Measurements from ENCODE around the gene BACH2.
A peak's percentile ranks its signal among the peaks of the same experiment; 100 is the strongest.

The BACH2 gene

GRCh38 chr6:90218959-90219208 lies 77.8 kb downstream of the BACH2 start:
- no peak for TF ChIP-seq SIN3A (IDR thresholded peaks at IDR 0.05; ENCODE audit: borderline replicate concordance, insufficient read depth, low read length)
- TF ChIP-seq FOXP2 (optimal IDR thresholded peaks at IDR 0.05; ENCODE audit: borderline replicate concordance, extremely low read depth, extremely low read length, insufficient read depth) = no peak
- no peak for TF ChIP-seq REST (IDR thresholded peaks at IDR 0.05; ENCODE audit: insufficient read depth in 1 of 2, low read depth in 2 of 2, low read length in 2 of 2)
- no peak for TF ChIP-seq POLR2AphosphoS5 (IDR thresholded peaks at IDR 0.05; ENCODE audit: low read depth, low read length)
- no peak for TF ChIP-seq TAF1 (IDR thresholded peaks at IDR 0.05; ENCODE audit: borderline replicate concordance, insufficient read depth, low read length)

- TF ChIP-seq REST (IDR thresholded peaks at IDR 0.05; ENCODE audit: insufficient read depth in 1 of 2, low read depth in 2 of 2, low read length in 2 of 2) (no peak), POLR2AphosphoS5 (IDR thresholded peaks at IDR 0.05; ENCODE audit: low read depth, low read length) (0 out of 2 replicates have a peak, but pooled peaks have one; percentile 23), SIN3A (IDR thresholded peaks at IDR 0.05; ENCODE audit: borderline replicate concordance, insufficient read depth, low read length) (peak; percentile 43; the same call in 1 of the 2 replicates)
Measured at GRCh38 chr6:90217506-90218127, 79.0 kb downstream of the BACH2 start.

GRCh38 chr6:90216072-90216977 lies 80.3 kb downstream of the BACH2 start:
- no peak for TF ChIP-seq REST (IDR thresholded peaks at IDR 0.05; ENCODE audit: insufficient read depth in 1 of 2, low read depth in 2 of 2, low read length in 2 of 2)
- TF ChIP-seq POLR2AphosphoS5 (IDR thresholded peaks at IDR 0.05; ENCODE audit: low read depth, low read length) = peak; percentile 33; the same call in 1 of the 2 replicates

GRCh38 chr6:90214966-90215365 lies 81.7 kb downstream of the BACH2 start:
- no peak for TF ChIP-seq SIN3A (IDR thresholded peaks at IDR 0.05; ENCODE audit: borderline replicate concordance, insufficient read depth, low read length)
- TF ChIP-seq REST (IDR thresholded peaks at IDR 0.05; ENCODE audit: insufficient read depth in 1 of 2, low read depth in 2 of 2, low read length in 2 of 2) = no peak
- TF ChIP-seq FOXP2 (optimal IDR thresholded peaks at IDR 0.05; ENCODE audit: borderline replicate concordance, extremely low read depth, extremely low read length, insufficient read depth) = no peak
- TF ChIP-seq TAF1 (IDR thresholded peaks at IDR 0.05; ENCODE audit: borderline replicate concordance, insufficient read depth, low read length) = no peak
- TF ChIP-seq POLR2AphosphoS5 (IDR thresholded peaks at IDR 0.05; ENCODE audit: low read depth, low read length) = no peak

All from PFSK-1 (cell line).